GM18517 (cell line): ENCODE results near the gene SLC35B2.

Source experiments
- ATAC-seq: cut with Tn5 transposase; IDR thresholded peaks from one replicate; pipeline ENCODE4 v1.9.1; 2021; ENCODE audit warnings: mild to moderate bottlenecking, moderate library complexity; ENCODE audit not compliant: unreplicated experiment

The SLC35B2 gene

DNA sequence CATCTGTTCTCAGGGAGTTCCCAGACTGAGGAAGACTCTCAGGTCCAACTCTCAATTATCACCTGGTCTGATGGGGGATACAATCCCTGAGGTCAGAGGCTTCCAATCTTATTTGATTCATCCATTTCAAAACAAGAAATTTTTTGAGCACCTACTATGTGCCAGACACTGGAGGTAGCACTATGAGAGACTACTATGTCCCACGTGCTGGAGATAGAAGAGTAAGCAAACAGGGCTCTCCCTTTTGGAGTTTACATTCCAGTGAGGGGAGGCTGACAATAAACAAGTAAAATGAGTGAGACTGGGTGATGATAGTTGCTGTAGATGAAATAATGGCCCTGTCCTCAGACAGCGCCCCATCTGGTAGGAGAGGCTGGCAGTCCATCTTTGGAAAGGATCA lies 29.4 kb upstream of the SLC35B2 start:
- no peak for ATAC-seq

DNA sequence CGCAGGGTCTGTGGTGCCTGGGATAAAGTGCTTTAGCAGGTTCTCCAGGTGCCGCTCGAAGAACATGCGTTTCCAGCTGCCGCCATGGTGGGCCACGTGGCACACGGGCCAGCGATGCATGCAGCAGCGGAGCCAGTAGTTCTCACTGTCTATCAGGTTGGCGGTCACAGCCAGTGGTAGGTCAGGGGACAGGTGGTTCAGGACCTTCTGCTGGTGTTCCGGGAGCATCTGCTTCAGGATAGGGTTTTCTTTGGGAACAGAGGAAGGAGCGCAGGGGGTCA lies 28.9 kb upstream of the SLC35B2 start:
- no peak for ATAC-seq

DNA sequence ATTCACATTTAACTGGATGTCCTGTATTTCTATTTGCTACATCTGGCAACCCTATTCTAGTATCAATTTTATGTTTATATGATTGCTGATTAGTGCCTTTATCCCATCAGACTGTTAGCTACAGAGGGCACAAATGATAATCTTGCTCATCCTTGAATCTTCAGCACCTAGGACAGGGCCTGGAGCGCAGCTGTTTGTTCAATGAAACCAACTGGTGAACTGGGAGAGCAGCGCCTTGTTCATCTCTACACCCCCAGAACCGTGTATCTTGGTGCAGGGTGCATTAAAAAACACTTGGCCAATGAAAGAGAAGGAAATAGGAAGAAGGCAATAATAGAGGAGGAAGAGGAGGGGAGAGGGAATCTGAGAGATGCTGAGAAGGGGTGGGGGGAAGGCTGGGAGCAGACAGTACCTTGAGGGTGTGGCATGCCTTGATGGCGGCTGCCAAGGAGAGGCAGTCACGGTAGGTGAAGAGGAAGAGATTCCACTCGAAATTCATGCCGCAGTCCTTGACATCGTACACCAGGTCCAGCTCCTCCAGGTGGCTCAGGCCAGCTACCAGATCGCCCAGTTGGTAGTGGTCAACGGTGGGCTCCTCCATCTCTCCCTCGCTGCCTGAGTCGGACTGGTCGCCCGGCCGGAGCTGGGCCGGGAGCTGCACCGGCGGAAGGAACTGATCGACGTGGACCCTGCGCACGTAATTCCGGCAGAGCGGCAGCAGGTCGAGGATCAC lies 28.4 kb upstream of the SLC35B2 start:
- no peak for ATAC-seq

DNA sequence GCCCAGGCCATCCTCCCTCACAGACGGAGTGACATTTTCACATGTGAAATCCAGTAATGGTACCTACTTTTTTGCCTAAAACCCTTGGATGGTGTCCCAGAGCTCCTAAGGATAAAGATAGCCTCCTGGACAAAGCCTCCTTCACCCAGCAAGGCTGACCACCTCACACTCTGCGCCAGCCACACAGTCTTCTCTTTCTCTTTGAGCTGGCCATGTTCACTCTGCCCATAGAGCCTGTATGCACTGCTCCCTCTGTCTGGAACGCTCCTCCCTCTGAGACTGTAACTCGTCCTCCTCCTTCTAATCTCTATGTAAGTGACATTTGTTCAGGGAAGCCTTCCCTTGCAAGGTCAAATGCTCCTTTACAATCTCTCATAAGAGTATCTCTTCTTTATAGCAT lies 27.5 kb upstream of the SLC35B2 start:
- ATAC-seq = no peak

DNA sequence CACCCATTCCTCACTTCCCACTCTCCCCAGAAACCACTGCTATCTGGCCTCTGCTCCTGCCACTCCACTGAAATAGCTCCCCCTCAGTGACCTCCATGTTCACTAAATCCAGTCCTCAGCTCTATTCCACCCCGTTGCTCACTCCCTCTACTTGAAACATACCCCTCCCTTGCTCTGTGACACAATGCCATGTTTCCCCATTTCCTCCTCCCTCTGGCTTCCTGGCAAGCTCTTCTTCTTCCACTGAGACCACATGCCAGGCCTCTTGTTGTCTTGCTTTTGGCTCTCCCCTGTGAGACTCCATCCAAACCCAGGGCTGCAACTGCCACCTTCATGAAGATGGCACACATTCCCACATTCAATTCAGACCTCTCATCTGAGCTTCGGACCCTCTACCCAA lies 26.8 kb upstream of the SLC35B2 start:
- ATAC-seq = no peak

DNA sequence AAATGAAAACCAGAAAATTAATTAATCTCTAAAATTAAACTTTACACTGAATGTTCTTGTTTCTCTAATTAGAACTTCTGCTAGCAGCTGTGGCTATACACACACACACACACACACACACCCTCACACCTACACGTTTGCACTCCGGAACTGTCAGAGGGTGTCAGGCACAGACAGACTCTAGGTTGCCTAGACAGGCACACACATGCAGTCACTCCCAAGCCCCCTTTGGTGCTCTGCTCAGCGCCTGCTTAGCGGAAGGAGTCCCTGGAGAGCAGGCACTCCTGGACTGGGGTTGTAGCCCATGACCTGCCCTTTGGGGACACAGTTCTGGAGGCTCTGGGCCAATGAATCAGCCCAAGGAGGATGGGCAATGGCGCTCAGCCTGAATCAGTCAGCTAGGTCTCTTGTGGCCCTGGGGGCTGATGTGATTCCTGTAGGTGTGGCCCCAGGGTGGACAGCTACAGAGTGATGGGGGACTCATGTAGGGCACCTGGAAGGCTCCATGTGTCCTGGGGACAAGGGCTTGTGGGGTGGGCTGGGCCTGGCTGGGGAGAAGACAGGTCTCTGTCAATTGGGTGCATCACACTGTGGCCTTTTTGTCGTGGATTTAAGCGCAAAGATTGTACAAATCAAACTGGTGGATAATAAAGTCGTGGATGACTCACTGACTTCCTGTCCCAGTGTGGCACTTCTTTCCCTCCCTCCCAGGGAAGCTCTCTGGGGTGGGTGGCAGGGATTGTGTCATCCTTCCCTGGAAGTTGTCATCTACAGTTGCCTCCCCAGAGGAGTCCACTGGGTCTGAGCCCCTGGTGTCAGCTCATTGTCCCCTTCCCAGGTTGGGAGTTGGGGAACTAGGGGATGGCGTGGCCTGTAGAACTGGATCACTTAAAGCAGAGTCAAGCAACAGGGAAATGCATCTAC lies 21.7 kb upstream of the SLC35B2 start:
- ATAC-seq = no peak

DNA sequence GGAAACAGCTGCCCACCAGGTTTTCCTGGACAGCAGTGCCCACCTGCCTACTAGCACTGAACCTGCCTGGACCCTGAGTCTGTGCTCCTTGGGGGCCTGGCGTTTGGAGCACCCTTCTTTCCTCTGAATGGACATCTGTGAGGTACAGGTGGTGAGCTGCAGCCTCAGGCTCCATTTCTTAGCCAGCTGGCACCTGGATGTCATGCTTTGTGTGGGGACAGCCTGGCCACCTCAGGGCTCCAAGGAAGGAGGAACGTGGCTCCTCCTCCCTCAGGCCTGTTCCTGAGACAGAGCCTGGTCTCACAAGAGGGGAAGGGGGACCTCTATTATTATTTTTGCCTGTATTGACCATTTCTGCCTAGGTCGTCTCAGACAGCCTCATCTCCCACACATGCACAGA lies 21.0 kb upstream of the SLC35B2 start:
- no peak for ATAC-seq

DNA sequence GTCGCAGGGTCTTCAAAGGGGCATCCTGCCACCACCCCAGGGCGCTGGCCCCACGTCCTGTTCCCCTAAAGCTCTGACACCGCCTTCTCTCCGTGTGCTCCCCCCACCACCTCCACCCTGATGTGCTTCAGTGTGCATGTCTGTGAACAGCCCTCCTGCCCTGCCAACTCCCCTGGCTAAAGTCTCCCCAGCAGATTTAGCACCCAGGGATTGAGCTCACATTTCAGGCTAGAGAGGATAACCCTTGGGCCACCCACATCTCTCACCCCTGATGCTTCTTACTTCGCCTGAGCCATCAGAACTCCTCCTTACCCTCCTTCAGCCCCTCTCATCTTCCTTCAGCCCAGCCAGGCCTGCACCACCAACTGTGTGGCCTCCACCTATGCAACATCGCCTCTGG lies 20.4 kb upstream of the SLC35B2 start:
- ATAC-seq = no peak

DNA sequence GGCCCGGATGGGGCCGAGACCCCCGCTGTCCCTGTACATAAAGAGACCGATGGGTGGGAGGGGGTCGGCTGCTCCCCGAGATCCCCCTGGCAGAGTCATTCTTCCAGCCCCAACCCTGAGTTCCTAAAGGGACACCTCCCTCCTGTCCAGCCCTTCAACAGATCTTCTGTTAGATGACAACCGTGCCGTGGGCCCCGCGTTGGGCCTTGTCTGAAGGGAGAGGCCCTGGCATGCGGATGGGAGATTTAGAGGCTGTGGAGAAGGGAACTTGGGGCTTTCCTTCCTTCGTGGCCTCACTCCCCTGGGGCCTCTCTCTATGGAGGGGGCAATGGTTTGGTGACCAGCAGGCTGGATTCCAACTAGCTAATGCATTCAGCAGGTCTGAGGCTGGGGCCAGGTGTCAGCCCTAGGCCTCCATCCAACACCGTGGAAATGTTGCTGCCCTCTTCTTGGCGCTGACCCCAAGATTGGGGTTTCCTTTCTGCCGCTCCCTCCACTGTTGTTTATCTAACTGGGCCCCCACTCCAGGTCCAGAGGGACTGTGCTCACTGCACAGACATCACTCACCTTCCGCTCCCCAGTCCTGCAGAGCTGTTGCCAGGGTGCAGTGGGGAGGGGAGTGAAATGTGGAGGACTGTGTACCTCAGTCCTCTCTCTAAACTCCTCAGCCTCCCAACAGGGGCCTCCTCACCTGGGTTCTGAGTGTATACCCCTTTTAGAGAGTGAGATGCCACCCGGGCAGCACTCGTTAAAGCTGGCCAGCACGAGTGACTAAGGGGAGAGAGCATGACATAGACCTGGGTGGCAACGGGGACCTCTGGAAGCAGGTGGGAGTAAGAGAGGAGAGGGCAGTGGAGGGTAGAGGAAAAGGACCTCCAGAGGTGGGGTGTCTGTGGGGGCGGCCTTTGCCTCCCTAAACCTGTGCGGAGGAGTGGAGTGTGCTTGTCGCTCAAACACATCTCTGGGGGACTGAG lies 19.6 kb upstream of the SLC35B2 start:
- ATAC-seq = no peak

DNA sequence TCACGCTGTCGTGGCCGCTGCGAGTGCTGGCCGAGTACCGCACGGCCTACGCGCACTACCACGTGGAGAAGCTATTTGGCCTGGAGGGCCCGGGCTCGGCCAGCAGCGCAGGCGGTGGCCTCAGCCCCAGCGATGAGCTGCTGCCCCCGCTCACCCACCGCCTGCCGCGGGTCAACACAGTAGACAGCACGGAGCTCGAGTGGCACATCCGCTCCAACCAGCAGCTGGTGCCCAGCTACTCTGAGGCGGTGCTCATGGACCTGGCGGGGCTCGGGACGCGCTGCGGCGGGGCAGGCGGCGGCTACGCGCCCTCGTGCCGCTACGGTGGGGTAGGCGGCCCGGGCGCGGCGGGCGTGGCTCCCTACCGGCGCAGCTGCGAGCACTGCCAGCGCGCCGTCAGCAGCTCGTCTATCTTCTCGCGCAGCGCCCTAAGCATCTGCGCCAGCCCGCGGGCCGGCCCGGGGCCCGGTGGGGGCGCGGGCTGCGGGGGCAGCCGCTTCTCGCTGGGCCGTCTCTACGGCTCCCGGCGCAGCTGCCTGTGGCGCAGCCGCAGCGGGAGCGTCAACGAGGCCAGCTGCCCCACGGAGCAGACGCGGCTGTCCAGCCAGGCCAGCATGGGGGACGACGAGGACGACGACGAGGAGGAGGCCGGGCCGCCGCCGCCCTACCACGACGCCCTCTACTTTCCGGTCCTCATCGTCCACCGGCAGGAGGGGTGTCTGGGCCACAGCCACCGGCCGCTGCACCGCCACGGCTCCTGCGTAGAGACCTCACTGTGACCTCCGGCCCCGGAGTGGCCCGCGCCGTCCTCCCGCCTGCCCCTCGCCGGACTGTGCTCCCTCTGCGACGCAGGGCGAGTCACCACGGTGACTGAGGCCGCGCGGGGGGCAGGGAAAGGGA lies 18.7 kb upstream of the SLC35B2 start:
- ATAC-seq = no peak

DNA sequence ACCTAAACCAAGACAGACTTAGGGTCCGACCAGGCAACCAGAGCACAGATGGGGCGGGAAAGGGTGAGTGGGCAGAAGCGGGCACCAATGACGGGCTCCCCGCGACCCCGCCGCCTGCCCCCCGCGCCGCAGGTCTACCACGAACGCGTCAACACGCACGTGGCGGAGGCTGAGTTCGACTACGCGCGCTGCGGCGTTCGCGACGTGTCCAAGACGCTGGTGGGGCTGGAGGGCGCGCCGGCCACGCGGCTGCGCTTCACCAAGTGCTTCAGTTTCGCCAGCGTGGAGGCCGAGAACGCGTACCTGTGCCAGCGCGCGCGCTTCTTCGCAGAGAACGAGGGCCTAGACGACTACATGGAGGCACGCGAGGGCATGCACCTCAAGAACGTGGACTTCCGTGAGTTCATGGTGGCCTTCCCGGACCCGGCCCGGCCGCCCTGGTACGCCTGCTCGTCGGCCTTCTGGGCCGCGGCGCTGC lies 18.0 kb upstream of the SLC35B2 start:
- no peak for ATAC-seq

DNA sequence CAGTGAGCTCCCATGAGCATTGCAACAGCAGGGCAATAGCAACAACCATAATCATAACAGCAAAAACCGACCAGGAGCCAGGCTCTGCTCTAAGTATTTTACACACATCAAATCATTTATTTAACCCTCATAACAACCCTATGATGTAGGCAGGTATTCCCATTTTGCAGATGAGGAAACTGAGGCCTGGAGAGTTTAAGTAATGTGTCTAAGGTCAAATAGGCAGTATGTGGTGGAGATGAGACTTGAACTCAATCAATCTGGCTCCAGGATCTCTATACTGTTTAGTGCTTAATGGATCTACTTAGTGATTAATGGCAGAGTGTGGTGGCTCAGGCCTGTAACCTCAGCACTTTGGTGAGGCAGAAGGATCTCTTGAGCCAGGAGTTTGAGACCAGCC lies 16.3 kb upstream of the SLC35B2 start:
- no peak for ATAC-seq

DNA sequence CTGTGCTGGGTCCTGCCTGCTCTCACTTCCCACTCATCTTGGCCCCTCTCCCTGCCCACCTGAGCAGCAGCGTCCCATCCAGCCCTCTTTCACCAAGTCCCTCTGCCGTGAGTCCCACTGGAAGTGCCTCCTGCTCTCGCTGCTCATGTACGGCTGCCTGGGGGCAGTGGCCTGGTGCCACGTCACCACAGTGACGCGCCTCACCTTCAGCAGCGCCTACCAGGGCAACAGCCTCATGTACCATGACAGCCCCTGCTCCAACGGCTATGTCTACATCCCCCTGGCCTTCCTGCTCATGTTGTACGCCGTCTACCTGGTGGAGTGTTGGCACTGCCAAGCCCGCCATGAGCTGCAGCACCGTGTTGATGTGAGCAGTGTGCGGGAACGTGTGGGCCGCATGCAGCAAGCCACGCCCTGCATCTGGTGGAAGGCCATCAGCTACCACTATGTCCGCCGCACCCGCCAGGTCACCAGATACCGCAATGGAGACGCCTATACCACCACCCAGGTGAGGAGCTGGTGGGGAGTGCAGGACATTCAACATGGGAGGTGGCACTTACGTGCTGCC lies 15.8 kb upstream of the SLC35B2 start:
- no peak for ATAC-seq

DNA sequence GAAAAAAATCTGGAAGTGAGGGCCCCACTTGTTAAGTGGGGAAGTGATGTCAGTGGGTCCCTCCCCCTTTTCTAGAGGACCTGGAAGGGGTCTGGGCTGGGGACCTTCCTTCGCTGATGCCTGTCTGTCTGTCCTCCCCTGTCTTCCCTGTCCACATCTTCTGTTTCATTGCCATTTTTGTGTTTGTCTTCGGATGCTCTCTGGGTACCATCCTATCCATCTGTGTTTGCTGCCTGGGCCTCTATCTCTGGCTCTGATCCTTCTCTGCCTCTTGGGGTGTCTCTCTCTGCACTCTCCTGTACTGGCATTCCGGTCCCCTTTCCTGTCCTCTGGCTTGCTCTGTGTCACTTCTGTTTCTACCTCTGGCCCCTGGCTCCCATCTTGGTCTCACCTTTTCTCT lies 15.2 kb upstream of the SLC35B2 start:
- ATAC-seq = no peak

DNA sequence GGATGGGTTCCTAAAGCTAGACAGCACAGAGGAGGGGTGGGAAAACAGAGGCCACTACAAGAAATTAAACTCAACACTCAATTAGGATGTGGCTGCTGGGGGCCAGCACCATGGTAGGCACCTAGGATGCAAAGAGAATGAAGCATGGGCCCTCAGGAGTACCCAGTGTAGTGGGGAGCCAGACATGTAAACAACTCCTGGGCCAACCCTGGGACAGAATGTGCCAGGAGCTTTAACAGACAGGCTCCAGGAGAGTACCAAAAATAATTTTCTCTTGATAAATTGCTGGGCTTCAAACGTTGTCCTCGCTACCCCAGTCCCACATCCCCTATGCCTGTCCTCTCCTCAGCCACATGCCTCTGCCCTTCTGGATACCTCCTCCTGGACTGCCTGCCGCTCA lies 14.6 kb upstream of the SLC35B2 start:
- ATAC-seq = no peak

DNA sequence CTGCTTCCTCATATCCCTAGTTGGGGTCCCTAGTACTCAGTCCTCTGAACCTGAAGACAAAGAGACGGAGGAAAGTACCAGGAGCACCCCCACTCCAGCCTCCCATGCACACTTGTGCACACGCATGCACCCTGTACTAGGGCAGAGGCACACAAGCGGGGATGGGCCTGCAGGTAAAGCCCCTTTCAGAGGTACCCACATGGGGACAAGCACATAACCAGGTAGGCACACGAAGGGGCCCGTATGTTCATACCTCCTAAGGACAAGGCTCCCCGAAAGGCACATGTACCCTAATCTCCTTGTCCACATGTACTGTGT lies 14.0 kb upstream of the SLC35B2 start:
- ATAC-seq = no peak

DNA sequence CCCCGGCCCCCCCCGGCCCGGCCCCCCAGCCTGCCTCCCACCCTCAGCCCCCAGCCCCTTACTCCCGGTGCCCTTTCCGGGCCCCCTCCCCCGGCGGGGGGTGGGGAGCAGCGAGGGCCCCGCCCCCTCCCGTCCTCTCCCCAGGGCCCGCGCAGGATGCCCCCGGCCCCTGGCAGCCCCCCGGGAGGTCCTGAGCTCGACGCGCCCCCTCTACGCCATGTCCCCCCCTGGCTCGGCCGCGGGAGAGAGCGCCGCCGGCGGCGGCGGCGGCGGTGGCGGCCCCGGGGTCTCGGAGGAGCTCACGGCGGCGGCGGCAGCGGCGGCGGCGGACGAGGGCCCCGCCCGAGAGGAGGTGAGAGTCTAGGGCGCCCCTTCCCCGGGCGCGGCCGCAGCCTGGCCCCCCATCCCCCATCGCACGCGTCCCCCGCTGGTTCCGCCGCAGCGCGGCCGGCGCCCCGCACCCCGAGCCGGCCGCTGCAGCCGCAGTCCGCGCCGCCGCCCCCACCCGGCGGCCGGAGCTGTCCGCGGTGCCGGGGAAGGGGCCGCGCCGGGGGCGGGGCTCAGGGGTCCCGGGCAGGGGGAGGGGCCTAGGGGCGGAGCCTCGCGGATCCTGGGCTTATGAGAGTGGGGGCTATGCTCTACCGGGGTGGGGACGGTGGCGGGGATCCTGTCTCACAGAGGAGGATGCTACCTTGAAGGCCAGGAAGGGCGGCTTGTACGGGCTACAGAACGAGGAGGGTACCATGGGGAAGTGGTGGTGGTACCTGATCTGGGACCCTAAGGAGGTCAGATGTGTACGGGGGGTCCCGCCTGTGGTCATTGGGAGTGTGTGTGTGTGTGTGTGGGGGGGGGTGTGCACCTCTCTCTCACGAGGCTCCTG lies 13.4 kb upstream of the SLC35B2 start:
- ATAC-seq = no peak

DNA sequence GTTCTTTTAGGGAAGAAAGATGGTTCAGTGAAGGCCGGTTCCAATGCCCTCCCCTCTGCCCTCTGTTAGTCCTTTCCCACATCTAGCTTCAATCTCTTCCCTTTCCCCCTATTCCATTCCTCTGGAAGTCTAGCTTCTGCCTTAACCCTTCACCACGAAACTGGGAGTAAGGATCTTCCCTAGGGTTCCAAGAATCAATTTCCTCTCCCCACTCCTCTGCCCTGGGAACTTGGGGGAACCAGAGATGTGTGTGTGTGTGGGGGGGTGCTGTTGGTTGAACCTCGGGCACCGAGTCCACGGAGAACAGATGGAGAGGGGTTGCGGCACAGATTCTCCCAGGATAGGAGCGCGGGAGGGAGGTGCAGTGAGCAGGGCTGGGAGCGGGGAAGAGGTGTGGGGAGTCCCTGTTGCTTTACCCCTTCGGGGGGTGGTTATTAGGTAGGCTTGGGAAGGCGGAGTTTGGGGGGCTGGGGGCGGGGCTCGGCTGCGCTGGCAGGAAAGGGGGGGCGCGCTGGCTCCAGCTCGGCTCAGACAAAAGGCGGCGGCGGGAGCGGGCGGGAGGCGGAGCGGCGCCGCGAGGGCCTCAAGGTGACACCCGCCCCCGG lies 12.7 kb upstream of the SLC35B2 start, which contains the start of gene TMEM151B:
TSS of gene TMEM151B (plus strand) at position 530 of the 605 bp plus-strand sequence. CDS start 293 bp downstream, outside the sequence.
- ATAC-seq = no peak
